ENCODE results near the gene AKAP10.

Gene AKAP10

GRCh38 chr17:19915245-19915978, 62.2 kb downstream of the AKAP10 start:
- TF ChIP-seq CTCF (conservative IDR thresholded peaks at IDR 0.05; ENCODE audit: low read depth, low read length) = no peak
- no peak overlapping the region for H3K4me3 ChIP-seq (ENCODE audit: low read length)

GRCh38 chr17:19911033-19911432, 66.6 kb downstream of the AKAP10 start:
- no peak overlapping the region for H3K4me3 ChIP-seq (ENCODE audit: low read length)
- no peak for DNase-seq (ENCODE audit: low read depth)
- no peak for TF ChIP-seq CTCF (conservative IDR thresholded peaks at IDR 0.05; ENCODE audit: low read depth, low read length)

More at GRCh38 chr17:19915245-19915978, 62.2 kb downstream of the AKAP10 start:
- DNase-seq (ENCODE audit: low read depth) = no peak

GRCh38 chr17:19909139-19909538, 68.5 kb downstream of the AKAP10 start:
- H3K4me3 ChIP-seq (ENCODE audit: low read length) = no peak overlapping the region
- no peak for TF ChIP-seq CTCF (conservative IDR thresholded peaks at IDR 0.05; ENCODE audit: low read depth, low read length)
- DNase-seq (ENCODE audit: low read depth) = no peak

GRCh38 chr17:19905502-19905901, 72.1 kb downstream of the AKAP10 start:
- TF ChIP-seq CTCF (conservative IDR thresholded peaks at IDR 0.05; ENCODE audit: low read depth, low read length) = no peak
- DNase-seq (ENCODE audit: low read depth) = no peak
- H3K4me3 ChIP-seq (ENCODE audit: low read length) = no peak overlapping the region

- H3K4me3 ChIP-seq (ENCODE audit: low read length) = no peak overlapping the region
- TF ChIP-seq CTCF (conservative IDR thresholded peaks at IDR 0.05; ENCODE audit: low read depth, low read length) = no peak
- no peak for DNase-seq (ENCODE audit: low read depth)
Observed at GRCh38 chr17:19904924-19905323, 72.7 kb downstream of the AKAP10 start.

- no peak overlapping the region for H3K4me3 ChIP-seq (ENCODE audit: low read length)
- no peak for DNase-seq (ENCODE audit: low read depth)
- no peak for TF ChIP-seq CTCF (conservative IDR thresholded peaks at IDR 0.05; ENCODE audit: low read depth, low read length)
Observed at GRCh38 chr17:19904412-19904811, 73.2 kb downstream of the AKAP10 start.

- no peak for TF ChIP-seq CTCF (conservative IDR thresholded peaks at IDR 0.05; ENCODE audit: low read depth, low read length)
- no peak for DNase-seq (ENCODE audit: low read depth)
- H3K4me3 ChIP-seq (ENCODE audit: low read length) = no peak overlapping the region
Observed at GRCh38 chr17:19900809-19901208, 76.8 kb downstream of the AKAP10 start.

Data from retinal pigment epithelial cell (primary cell).